GM21737 (cell line): ENCODE results near the gene CHAF1A.
A peak's percentile ranks its signal among the peaks of the same experiment; 100 is the strongest.

Experiments
- ATAC-seq: cut with Tn5 transposase; IDR thresholded peaks from one replicate; pipeline ENCODE4 v1.9.1; 2021; ENCODE audit warnings: mild to moderate bottlenecking, moderate library complexity; ENCODE audit not compliant: unreplicated experiment

CHAF1A gene

GRCh38 chr19:4400135-4400936 is 2.1 kb upstream of the CHAF1A start, which contains the start of gene SH3GL1:
Gene SH3GL1, minus strand, starts transcription at chr19:4400547. Its CDS starts 179 bp downstream, at chr19:4400368.
- ATAC-seq: peak; percentile 57

- ATAC-seq: no peak
Observed at GRCh38 chr19:4401769-4402170, 670 bp upstream of the CHAF1A start.

GRCh38 chr19:4403005-4403761 is 743 bp downstream of the CHAF1A start:
- no peak for ATAC-seq

- no peak for ATAC-seq
Observed at GRCh38 chr19:4405977-4406376, 3.5 kb downstream of the CHAF1A start.

GRCh38 chr19:4406626-4407025 is 4.2 kb downstream of the CHAF1A start:
- ATAC-seq: no peak

- ATAC-seq: no peak
Observed at GRCh38 chr19:4409123-4409933, 6.9 kb downstream of the CHAF1A start.

- no peak for ATAC-seq
Observed at GRCh38 chr19:4413588-4413987, 11.1 kb downstream of the CHAF1A start.

- ATAC-seq: no peak
Observed at GRCh38 chr19:4414144-4414799, 11.8 kb downstream of the CHAF1A start.

GRCh38 chr19:4414800-4415321 is 12.4 kb downstream of the CHAF1A start:
- no peak for ATAC-seq

- no peak for ATAC-seq
Observed at GRCh38 chr19:4415352-4415751, 12.9 kb downstream of the CHAF1A start.

GRCh38 chr19:4416268-4416667 is 13.8 kb downstream of the CHAF1A start:
- ATAC-seq: no peak

- no peak for ATAC-seq
Observed at GRCh38 chr19:4423416-4424126, 21.1 kb downstream of the CHAF1A start.

- ATAC-seq: no peak
Observed at GRCh38 chr19:4425537-4425936, 23.1 kb downstream of the CHAF1A start.

- no peak for ATAC-seq
Observed at GRCh38 chr19:4428326-4428975, 26.0 kb downstream of the CHAF1A start.

GRCh38 chr19:4429256-4429655 is 26.8 kb downstream of the CHAF1A start:
- no peak for ATAC-seq

GRCh38 chr19:4429771-4430171 is 27.3 kb downstream of the CHAF1A start:
- ATAC-seq: no peak

- ATAC-seq: no peak
Observed at GRCh38 chr19:4430760-4431159, 28.3 kb downstream of the CHAF1A start.

- no peak for ATAC-seq
Observed at GRCh38 chr19:4431296-4431695, 28.9 kb downstream of the CHAF1A start.
